ENCODE results near the gene CECR2.
"Not testable (repeated sequence)": the region's sequence is repeated elsewhere in the genome, so short reads cannot be mapped to it uniquely, and the experiment has no call there.

The CECR2 gene

GRCh38 chr22:17388235-17388634 is 19.0 kb downstream of the CECR2 start:
- no peak for DNase-seq
- in situ Hi-C loops (cut with HindIII; ENCODE audit: low pct_ligation_motif_present, low pct_unique_long_range_greater_than_20kb, low sequenced_read_pairs): no loop called here

- in situ Hi-C loops (cut with HindIII; ENCODE audit: low pct_ligation_motif_present, low pct_unique_long_range_greater_than_20kb, low sequenced_read_pairs): no loop called here
- DNase-seq: no peak
Measured at GRCh38 chr22:17390087-17390486, 20.8 kb downstream of the CECR2 start.

GRCh38 chr22:17396516-17396915 is 27.3 kb downstream of the CECR2 start:
- no peak for DNase-seq
- in situ Hi-C loops (cut with HindIII; ENCODE audit: low pct_ligation_motif_present, low pct_unique_long_range_greater_than_20kb, low sequenced_read_pairs): no loop called here

- DNase-seq: no peak
Measured at GRCh38 chr22:17397756-17398547, 28.7 kb downstream of the CECR2 start.

GRCh38 chr22:17400305-17400704 is 31.0 kb downstream of the CECR2 start:
- in situ Hi-C loops (cut with HindIII; ENCODE audit: low pct_ligation_motif_present, low pct_unique_long_range_greater_than_20kb, low sequenced_read_pairs): no loop called here
- DNase-seq: no peak

More at GRCh38 chr22:17397756-17398547, 28.7 kb downstream of the CECR2 start:
- in situ Hi-C loops (cut with HindIII; ENCODE audit: low pct_ligation_motif_present, low pct_unique_long_range_greater_than_20kb, low sequenced_read_pairs): no loop called here

GRCh38 chr22:17401728-17402127 is 32.5 kb downstream of the CECR2 start:
- DNase-seq: no peak
- in situ Hi-C loops (cut with HindIII; ENCODE audit: low pct_ligation_motif_present, low pct_unique_long_range_greater_than_20kb, low sequenced_read_pairs): no loop called here

GRCh38 chr22:17402293-17402692 is 33.0 kb downstream of the CECR2 start:
- DNase-seq: no peak
- in situ Hi-C loops (cut with HindIII; ENCODE audit: low pct_ligation_motif_present, low pct_unique_long_range_greater_than_20kb, low sequenced_read_pairs): no loop called here

GRCh38 chr22:17403906-17404305 is 34.6 kb downstream of the CECR2 start:
- in situ Hi-C loops (cut with HindIII; ENCODE audit: low pct_ligation_motif_present, low pct_unique_long_range_greater_than_20kb, low sequenced_read_pairs): no loop called here
- DNase-seq: no peak

GRCh38 chr22:17407643-17408042 is 38.4 kb downstream of the CECR2 start:
- DNase-seq: no peak
- in situ Hi-C loops (cut with HindIII; ENCODE audit: low pct_ligation_motif_present, low pct_unique_long_range_greater_than_20kb, low sequenced_read_pairs): no loop called here

GRCh38 chr22:17410576-17410975 is 41.3 kb downstream of the CECR2 start:
- in situ Hi-C loops (cut with HindIII; ENCODE audit: low pct_ligation_motif_present, low pct_unique_long_range_greater_than_20kb, low sequenced_read_pairs): no loop called here
- DNase-seq: no peak

GRCh38 chr22:17411213-17411612 is 42.0 kb downstream of the CECR2 start:
- DNase-seq: no peak
- in situ Hi-C loops (cut with HindIII; ENCODE audit: low pct_ligation_motif_present, low pct_unique_long_range_greater_than_20kb, low sequenced_read_pairs): no loop called here

- in situ Hi-C loops (cut with HindIII; ENCODE audit: low pct_ligation_motif_present, low pct_unique_long_range_greater_than_20kb, low sequenced_read_pairs): no loop called here
Measured at GRCh38 chr22:17412232-17412631, 43.0 kb downstream of the CECR2 start.

GRCh38 chr22:17418890-17419324 is 49.6 kb downstream of the CECR2 start:
- in situ Hi-C loops (cut with HindIII; ENCODE audit: low pct_ligation_motif_present, low pct_unique_long_range_greater_than_20kb, low sequenced_read_pairs): no loop called here
- no peak for DNase-seq

More at GRCh38 chr22:17412232-17412631, 43.0 kb downstream of the CECR2 start:
- no peak for DNase-seq

- DNase-seq: no peak
- in situ Hi-C loops (cut with HindIII; ENCODE audit: low pct_ligation_motif_present, low pct_unique_long_range_greater_than_20kb, low sequenced_read_pairs): no loop called here
Measured at GRCh38 chr22:17419348-17419747, 50.1 kb downstream of the CECR2 start.

GRCh38 chr22:17422736-17423343 is 53.6 kb downstream of the CECR2 start:
- in situ Hi-C loops (cut with HindIII; ENCODE audit: low pct_ligation_motif_present, low pct_unique_long_range_greater_than_20kb, low sequenced_read_pairs): no loop called here
- no peak for DNase-seq

- DNase-seq: no peak
- in situ Hi-C loops (cut with HindIII; ENCODE audit: low pct_ligation_motif_present, low pct_unique_long_range_greater_than_20kb, low sequenced_read_pairs): no loop called here
Measured at GRCh38 chr22:17423616-17424015, 54.4 kb downstream of the CECR2 start.

GRCh38 chr22:17427528-17427927 is 58.3 kb downstream of the CECR2 start:
- in situ Hi-C loops (cut with HindIII; ENCODE audit: low pct_ligation_motif_present, low pct_unique_long_range_greater_than_20kb, low sequenced_read_pairs); DNase-seq: not testable (repeated sequence)

- in situ Hi-C loops (cut with HindIII; ENCODE audit: low pct_ligation_motif_present, low pct_unique_long_range_greater_than_20kb, low sequenced_read_pairs): no loop called here
- DNase-seq: no peak
Measured at GRCh38 chr22:17429516-17429915, 60.3 kb downstream of the CECR2 start.

- DNase-seq: no peak
- in situ Hi-C loops (cut with HindIII; ENCODE audit: low pct_ligation_motif_present, low pct_unique_long_range_greater_than_20kb, low sequenced_read_pairs): no loop called here
Measured at GRCh38 chr22:17430412-17430811, 61.2 kb downstream of the CECR2 start.

GRCh38 chr22:17431179-17431578 is 61.9 kb downstream of the CECR2 start:
- DNase-seq: no peak
- in situ Hi-C loops (cut with HindIII; ENCODE audit: low pct_ligation_motif_present, low pct_unique_long_range_greater_than_20kb, low sequenced_read_pairs): no loop called here
